ENCODE data around the gene ENC1. TPM values are rescaled to one million over a fixed set of nuclear protein-coding genes. Genes with fewer than 3 reads are reported as not detected.

ENC1 gene
- total RNA-seq, 1 donor from 2014 or later, result 162 TPM

- TF ChIP-seq, protein P1, sequence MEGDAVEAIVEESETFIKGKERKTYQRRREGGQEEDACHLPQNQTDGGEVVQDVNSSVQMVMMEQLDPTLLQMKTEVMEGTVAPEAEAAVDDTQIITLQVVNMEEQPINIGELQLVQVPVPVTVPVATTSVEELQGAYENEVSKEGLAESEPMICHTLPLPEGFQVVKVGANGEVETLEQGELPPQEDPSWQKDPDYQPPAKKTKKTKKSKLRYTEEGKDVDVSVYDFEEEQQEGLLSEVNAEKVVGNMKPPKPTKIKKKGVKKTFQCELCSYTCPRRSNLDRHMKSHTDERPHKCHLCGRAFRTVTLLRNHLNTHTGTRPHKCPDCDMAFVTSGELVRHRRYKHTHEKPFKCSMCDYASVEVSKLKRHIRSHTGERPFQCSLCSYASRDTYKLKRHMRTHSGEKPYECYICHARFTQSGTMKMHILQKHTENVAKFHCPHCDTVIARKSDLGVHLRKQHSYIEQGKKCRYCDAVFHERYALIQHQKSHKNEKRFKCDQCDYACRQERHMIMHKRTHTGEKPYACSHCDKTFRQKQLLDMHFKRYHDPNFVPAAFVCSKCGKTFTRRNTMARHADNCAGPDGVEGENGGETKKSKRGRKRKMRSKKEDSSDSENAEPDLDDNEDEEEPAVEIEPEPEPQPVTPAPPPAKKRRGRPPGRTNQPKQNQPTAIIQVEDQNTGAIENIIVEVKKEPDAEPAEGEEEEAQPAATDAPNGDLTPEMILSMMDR (IDR thresholded peaks at IDR 0.05; ENCODE audit: unreplicated experiment), result no peak
- Mint-ChIP-seq H3K9me3 (ENCODE audit: unreplicated experiment) (no peaks in the 10 kb centered on the region), H3K4me3 (ENCODE audit: unreplicated experiment) (no peak overlapping the region), H3K27me3 (ENCODE audit: unreplicated experiment) (peaks cover 4% of the 10 kb centered on the region), H3K4me1 (ENCODE audit: unreplicated experiment) (no peaks in the 10 kb centered on the region), H3K36me3 (ENCODE audit: low read depth, unreplicated experiment) (peaks cover 19% of the 10 kb centered on the region), H3K27ac (ENCODE audit: unreplicated experiment) (no peak overlapping the region)
- DNase-seq (ENCODE audit: low spot score), result no peak
Measured at GRCh38 chr5:74624501-74624900, 16.0 kb downstream of the ENC1 start.

- no peak overlapping the region for H3K27ac Mint-ChIP-seq (ENCODE audit: unreplicated experiment)
- peaks cover 12% of the 10 kb centered on the region for H3K36me3 Mint-ChIP-seq (ENCODE audit: low read depth, unreplicated experiment)
- H3K27me3 Mint-ChIP-seq (ENCODE audit: unreplicated experiment), result peaks cover 6% of the 10 kb centered on the region
- TF ChIP-seq, protein P1 (IDR thresholded peaks at IDR 0.05; ENCODE audit: unreplicated experiment), result no peak
- peaks cover 3% of the 10 kb centered on the region for H3K4me1 Mint-ChIP-seq (ENCODE audit: unreplicated experiment)
- H3K4me3 Mint-ChIP-seq (ENCODE audit: unreplicated experiment), result no peak overlapping the region
- DNase-seq (ENCODE audit: low spot score), result no peak
- H3K9me3 Mint-ChIP-seq (ENCODE audit: unreplicated experiment), result no peaks in the 10 kb centered on the region
Measured at GRCh38 chr5:74623748-74624408, 16.6 kb downstream of the ENC1 start.

- TF ChIP-seq, protein P1 (IDR thresholded peaks at IDR 0.05; ENCODE audit: unreplicated experiment), result no peak
- H3K4me3 Mint-ChIP-seq (ENCODE audit: unreplicated experiment), result no peak overlapping the region
- peaks cover 3% of the 10 kb centered on the region for H3K4me1 Mint-ChIP-seq (ENCODE audit: unreplicated experiment)
- no peak for DNase-seq (ENCODE audit: low spot score)
- H3K36me3 Mint-ChIP-seq (ENCODE audit: low read depth, unreplicated experiment), result peaks cover 8% of the 10 kb centered on the region
- peaks cover 6% of the 10 kb centered on the region for H3K27me3 Mint-ChIP-seq (ENCODE audit: unreplicated experiment)
- H3K27ac Mint-ChIP-seq (ENCODE audit: unreplicated experiment), result no peak overlapping the region
- no peaks in the 10 kb centered on the region for H3K9me3 Mint-ChIP-seq (ENCODE audit: unreplicated experiment)
Measured at GRCh38 chr5:74623006-74623611, 17.4 kb downstream of the ENC1 start.

DNA sequence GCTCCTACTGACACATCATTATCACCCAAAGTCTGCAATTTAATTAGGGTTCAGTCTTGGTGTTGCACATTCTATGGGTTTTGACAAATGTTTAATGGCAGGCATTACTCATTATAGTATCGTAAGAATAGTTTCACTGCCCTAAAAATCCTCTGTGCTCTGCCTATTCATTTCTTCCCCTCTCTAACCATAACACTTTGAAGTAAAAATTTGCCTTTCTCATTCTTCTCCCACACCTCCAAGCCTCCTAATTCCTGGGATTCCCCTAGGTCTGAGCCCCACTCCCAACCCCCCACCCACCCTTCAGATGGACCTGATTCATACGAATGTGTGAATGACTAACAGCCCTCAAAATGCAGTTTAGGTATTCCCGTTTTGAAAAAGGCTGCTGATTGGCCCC, 18.4 kb downstream of the ENC1 start:
- Mint-ChIP-seq H3K27ac (ENCODE audit: unreplicated experiment) (no peak overlapping the region), H3K9me3 (ENCODE audit: unreplicated experiment) (no peaks in the 10 kb centered on the region), H3K27me3 (ENCODE audit: unreplicated experiment) (peaks cover 6% of the 10 kb centered on the region), H3K4me1 (ENCODE audit: unreplicated experiment) (peaks cover 3% of the 10 kb centered on the region), H3K4me3 (ENCODE audit: unreplicated experiment) (no peak overlapping the region), H3K36me3 (ENCODE audit: low read depth, unreplicated experiment) (no peaks in the 10 kb centered on the region)
- TF ChIP-seq, protein P1 (IDR thresholded peaks at IDR 0.05; ENCODE audit: unreplicated experiment), result no peak
- no peak for DNase-seq (ENCODE audit: low spot score)

DNA sequence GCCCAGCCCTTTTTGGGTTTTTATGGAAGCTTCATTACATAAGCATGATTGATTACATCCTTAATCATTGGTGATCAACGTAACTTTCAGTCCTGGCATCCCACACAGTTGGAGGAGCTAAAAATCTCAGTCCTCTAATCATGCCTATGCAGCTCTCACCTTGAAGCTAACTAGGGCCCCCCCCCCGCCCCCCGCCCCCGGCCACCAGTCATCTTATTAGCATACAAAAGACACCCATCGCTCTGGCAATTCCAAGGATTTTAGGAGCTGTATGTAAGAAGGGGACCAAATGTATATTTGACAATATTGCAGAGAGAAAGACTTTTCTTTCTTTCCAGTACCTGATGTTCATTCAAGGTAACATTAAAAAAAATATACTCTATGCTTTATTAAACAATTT, 19.0 kb downstream of the ENC1 start:
- H3K4me3 Mint-ChIP-seq (ENCODE audit: unreplicated experiment), result no peak overlapping the region
- H3K27ac Mint-ChIP-seq (ENCODE audit: unreplicated experiment), result no peak overlapping the region
- DNase-seq (ENCODE audit: low spot score), result no peak
- H3K9me3 Mint-ChIP-seq (ENCODE audit: unreplicated experiment), result no peaks in the 10 kb centered on the region
- peaks cover 6% of the 10 kb centered on the region for H3K27me3 Mint-ChIP-seq (ENCODE audit: unreplicated experiment)
- H3K4me1 Mint-ChIP-seq (ENCODE audit: unreplicated experiment), result peaks cover 3% of the 10 kb centered on the region
- no peaks in the 10 kb centered on the region for H3K36me3 Mint-ChIP-seq (ENCODE audit: low read depth, unreplicated experiment)
- TF ChIP-seq, protein P1 (IDR thresholded peaks at IDR 0.05; ENCODE audit: unreplicated experiment), result no peak

All from endothelial cell (in vitro differentiated cells).